Anterior cingulate cortex (tissue), 58 donors: ENCODE measurements around the gene TDRD1.

Experiments
- DNase-seq, 58 donors: peaks; one replicate each; lab custom pipeline; 2025; lab: John Stamatoyannopoulos, UW

Gene TDRD1

GRCh38 chr10:114223066-114223465, 43.9 kb downstream of the TDRD1 start:
- no peak for DNase-seq

- DNase-seq, result no peak
Observed at GRCh38 chr10:114228156-114228555, 49.0 kb downstream of the TDRD1 start.

GRCh38 chr10:114232561-114233176, 53.5 kb downstream of the TDRD1 start:
- no peak for DNase-seq

GRCh38 chr10:114233482-114233881, 54.3 kb downstream of the TDRD1 start:
- no peak for DNase-seq

- DNase-seq, result no peak
Observed at GRCh38 chr10:114234132-114234531, 55.0 kb downstream of the TDRD1 start.

GRCh38 chr10:114239117-114239993, 60.2 kb downstream of the TDRD1 start, which contains the start of gene VWA2:
VWA2 (plus strand) TSS chr10:114239254; CDS start chr10:114248714, 9,460 bp downstream.
- DNase-seq, result peak in 1 of 58 donors; percentile 1

GRCh38 chr10:114239994-114240345, 60.8 kb downstream of the TDRD1 start:
- DNase-seq, result no peak

GRCh38 chr10:114242235-114242634, 63.1 kb downstream of the TDRD1 start:
- DNase-seq, result no peak

GRCh38 chr10:114243661-114244060, 64.5 kb downstream of the TDRD1 start:
- no peak for DNase-seq

- DNase-seq, result no peak
Observed at GRCh38 chr10:114244126-114244525, 65.0 kb downstream of the TDRD1 start.

GRCh38 chr10:114245121-114245791, 66.1 kb downstream of the TDRD1 start:
- DNase-seq, result no peak

- DNase-seq, result no peak
Observed at GRCh38 chr10:114246679-114247305, 67.6 kb downstream of the TDRD1 start.

- DNase-seq, result no peak
Observed at GRCh38 chr10:114250236-114250635, 71.1 kb downstream of the TDRD1 start.

GRCh38 chr10:114250716-114251115, 71.6 kb downstream of the TDRD1 start:
- DNase-seq, result no peak

GRCh38 chr10:114252092-114252491, 72.9 kb downstream of the TDRD1 start:
- peak in 2 of 58 donors; percentile 6 to 9 for DNase-seq

GRCh38 chr10:114252883-114253282, 73.7 kb downstream of the TDRD1 start:
- DNase-seq, result no peak

GRCh38 chr10:114255227-114255626, 76.1 kb downstream of the TDRD1 start:
- peak in 1 of 58 donors; percentile 31 for DNase-seq

GRCh38 chr10:114256008-114256765, 77.0 kb downstream of the TDRD1 start:
- DNase-seq, result no peak

GRCh38 chr10:114256822-114257221, 77.7 kb downstream of the TDRD1 start:
- no peak for DNase-seq

- DNase-seq, result no peak
Observed at GRCh38 chr10:114257498-114257897, 78.3 kb downstream of the TDRD1 start.
